ENCODE measurements around the gene GIPC2. TPM values are rescaled to one million over a fixed set of nuclear protein-coding genes. Genes with fewer than 3 reads are reported as not detected.
A peak's percentile ranks its signal among the peaks of the same experiment; 100 is the strongest.
"Not testable (repeated sequence)": the region's sequence is repeated elsewhere in the genome, so short reads cannot be mapped to it uniquely, and the experiment has no call there.

Gene GIPC2
- total RNA-seq, 1 experiment from 2014 or later = not detected

GRCh38 chr1:78113156-78113916 is 67.6 kb downstream of the GIPC2 start:
- in situ Hi-C loops (cut with HindIII; ENCODE audit: low pct_unique_long_range_greater_than_20kb, low sequenced_read_pairs) = no loop called here
- no peak for DNase-seq (ENCODE audit: low read depth)

GRCh38 chr1:78114034-78114956 is 68.5 kb downstream of the GIPC2 start:
- in situ Hi-C loops (cut with HindIII; ENCODE audit: low pct_unique_long_range_greater_than_20kb, low sequenced_read_pairs) = no loop called here
- DNase-seq (ENCODE audit: low read depth) = peak; percentile 58

GRCh38 chr1:78120485-78120884 is 74.7 kb downstream of the GIPC2 start:
- in situ Hi-C loops (cut with HindIII; ENCODE audit: low pct_unique_long_range_greater_than_20kb, low sequenced_read_pairs); DNase-seq (ENCODE audit: low read depth): not testable (repeated sequence)

DNA sequence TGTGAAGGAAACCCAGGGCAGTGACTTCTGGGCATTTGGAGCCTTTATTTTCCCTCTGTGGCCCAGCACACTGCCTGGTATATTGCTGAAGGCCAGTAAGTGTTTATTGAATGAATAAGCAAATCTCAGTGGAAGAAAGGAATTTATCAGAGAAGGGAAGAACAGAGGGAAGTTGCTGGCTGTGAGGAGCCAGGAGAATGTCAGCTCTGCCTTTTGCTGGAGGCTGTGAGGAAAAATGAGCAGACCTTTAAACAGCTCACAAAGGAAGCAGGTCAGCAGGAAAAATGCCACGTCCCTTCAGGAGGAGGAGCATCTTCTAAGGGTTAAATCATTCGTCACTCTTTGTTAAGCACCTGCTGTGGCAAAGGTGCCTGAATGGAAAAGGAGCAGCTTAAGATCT is 75.9 kb downstream of the GIPC2 start:
- no peak for DNase-seq (ENCODE audit: low read depth)
- in situ Hi-C loops (cut with HindIII; ENCODE audit: low pct_unique_long_range_greater_than_20kb, low sequenced_read_pairs) = no loop called here

DNA sequence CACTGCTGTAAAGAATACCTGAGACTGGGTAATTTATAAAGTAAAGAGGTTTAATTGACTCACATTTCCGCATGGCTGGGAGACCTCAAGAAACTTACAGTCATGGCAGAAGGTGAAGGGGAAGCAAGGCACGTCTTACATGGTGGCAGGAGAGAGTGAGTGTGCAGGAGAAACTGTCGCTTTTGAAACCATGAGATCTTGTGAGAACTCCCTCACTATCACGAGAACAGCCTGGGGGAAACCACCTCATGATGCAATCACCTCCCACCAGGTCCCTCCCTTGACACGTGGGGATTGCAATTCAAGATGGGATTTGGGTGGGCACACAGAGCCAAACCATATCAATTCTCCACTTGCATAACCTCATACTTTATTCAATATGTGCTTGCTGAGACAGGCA is 76.6 kb downstream of the GIPC2 start:
- in situ Hi-C loops (cut with HindIII; ENCODE audit: low pct_unique_long_range_greater_than_20kb, low sequenced_read_pairs) = no loop called here
- DNase-seq (ENCODE audit: low read depth) = no peak

GRCh38 chr1:78126506-78126905 is 80.7 kb downstream of the GIPC2 start:
- in situ Hi-C loops (cut with HindIII; ENCODE audit: low pct_unique_long_range_greater_than_20kb, low sequenced_read_pairs) = no loop called here
- no peak for DNase-seq (ENCODE audit: low read depth)

DNA sequence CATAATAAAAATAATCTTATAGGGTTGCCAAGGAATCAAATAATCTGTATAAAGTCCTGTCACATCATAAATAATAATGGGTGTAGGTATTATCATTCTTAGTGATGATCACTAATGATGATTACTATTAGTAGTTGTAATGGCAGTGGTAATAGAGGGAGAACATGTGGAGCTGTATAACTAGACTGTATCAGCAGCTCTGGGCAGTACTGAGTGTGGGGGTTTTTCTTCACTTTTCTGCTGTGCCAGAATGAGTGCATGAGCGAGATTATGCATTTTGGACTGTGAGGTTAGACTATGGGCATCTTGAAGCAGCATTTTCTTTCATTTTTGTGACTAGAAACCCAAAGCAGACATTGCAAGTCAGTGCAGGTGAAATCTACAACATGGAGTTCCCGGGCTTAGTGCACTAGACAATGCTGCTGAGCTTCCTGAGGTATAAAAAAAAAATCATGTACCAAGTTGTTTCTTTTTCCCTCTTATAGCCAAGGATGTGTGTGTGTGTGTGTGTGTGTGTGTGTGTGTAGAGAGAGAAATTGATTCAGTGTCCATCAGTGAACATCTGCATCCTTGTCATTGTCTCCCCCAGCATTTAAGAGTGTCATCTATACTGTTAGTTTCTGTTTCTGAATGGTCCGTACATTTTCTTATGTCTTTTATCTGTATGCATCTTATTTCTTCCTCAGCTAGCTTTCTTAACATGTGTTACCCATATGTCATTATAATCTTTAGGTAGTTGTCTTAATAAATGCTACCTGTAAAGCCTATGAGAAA is 86.6 kb downstream of the GIPC2 start:
- in situ Hi-C loops (cut with HindIII; ENCODE audit: low pct_unique_long_range_greater_than_20kb, low sequenced_read_pairs) = no loop called here
- DNase-seq (ENCODE audit: low read depth) = no peak

DNA sequence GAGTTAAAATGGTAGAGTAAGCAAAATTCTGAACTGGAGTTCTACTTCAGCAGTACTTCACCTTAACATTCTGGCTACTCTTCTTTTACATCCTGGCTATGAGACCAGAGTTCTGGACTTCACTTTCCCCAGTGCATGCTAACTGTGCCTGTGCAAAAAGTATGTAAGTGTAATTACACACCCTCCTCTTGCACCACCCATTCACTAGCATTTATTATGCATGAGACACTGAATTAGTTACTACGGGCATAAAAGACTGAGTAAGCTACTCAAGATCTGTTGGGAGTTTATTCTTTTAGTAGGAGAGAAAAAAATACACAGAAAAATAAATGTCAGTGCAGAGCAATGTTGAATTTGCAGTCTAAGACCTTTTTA is 87.2 kb downstream of the GIPC2 start:
- in situ Hi-C loops (cut with HindIII; ENCODE audit: low pct_unique_long_range_greater_than_20kb, low sequenced_read_pairs) = no loop called here
- no peak for DNase-seq (ENCODE audit: low read depth)

DNA sequence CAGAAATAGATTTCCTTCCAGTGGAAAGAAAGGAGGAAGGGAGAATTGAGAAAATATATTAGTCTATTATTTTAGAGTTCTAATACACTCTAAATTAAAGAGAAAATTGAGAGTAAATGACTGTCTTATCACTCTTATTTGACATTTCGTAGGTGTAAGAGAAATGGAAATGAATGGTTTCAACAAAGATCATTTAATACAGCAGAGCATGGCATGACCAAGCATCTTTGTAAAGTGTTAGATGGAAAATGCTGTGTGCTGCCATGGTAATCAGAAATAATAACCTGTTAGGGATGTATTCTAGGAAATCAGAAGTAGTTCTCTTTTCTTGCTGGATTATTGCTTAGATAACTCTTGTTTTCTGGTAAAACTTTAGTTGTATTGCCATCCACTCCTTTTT is 90.9 kb downstream of the GIPC2 start:
- no peak for DNase-seq (ENCODE audit: low read depth)
- in situ Hi-C loops (cut with HindIII; ENCODE audit: low pct_unique_long_range_greater_than_20kb, low sequenced_read_pairs) = no loop called here

- in situ Hi-C loops (cut with HindIII; ENCODE audit: low pct_unique_long_range_greater_than_20kb, low sequenced_read_pairs) = no loop called here
- no peak for DNase-seq (ENCODE audit: low read depth)
Measured at GRCh38 chr1:78141531-78142231, 95.9 kb downstream of the GIPC2 start.

DNA sequence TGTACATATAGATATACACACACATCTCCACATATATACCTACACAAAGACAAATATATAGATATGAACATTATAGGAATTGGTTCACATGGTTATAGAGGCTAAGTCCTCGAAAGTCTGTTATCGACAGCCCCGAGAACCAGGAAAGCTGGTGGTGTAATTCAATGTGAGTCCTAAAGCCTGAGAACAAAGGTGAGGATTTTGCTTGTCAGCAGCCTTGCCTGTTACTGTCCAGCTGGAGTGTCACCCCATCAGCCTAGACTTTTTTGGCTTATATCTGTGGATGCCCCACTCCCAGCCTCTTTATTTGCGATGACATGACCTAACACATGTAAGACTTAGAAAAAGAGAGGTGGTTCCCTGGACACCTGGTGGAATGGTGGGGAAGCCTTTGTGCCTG is 97.0 kb downstream of the GIPC2 start:
- no peak for DNase-seq (ENCODE audit: low read depth)
- in situ Hi-C loops (cut with HindIII; ENCODE audit: low pct_unique_long_range_greater_than_20kb, low sequenced_read_pairs) = no loop called here

- in situ Hi-C loops (cut with HindIII; ENCODE audit: low pct_unique_long_range_greater_than_20kb, low sequenced_read_pairs) = no loop called here
- DNase-seq (ENCODE audit: low read depth) = no peak
Measured at GRCh38 chr1:78143152-78143551, 97.4 kb downstream of the GIPC2 start.

- no peak for DNase-seq (ENCODE audit: low read depth)
- in situ Hi-C loops (cut with HindIII; ENCODE audit: low pct_unique_long_range_greater_than_20kb, low sequenced_read_pairs) = no loop called here
Measured at GRCh38 chr1:78143673-78144072, 97.9 kb downstream of the GIPC2 start.

DNA sequence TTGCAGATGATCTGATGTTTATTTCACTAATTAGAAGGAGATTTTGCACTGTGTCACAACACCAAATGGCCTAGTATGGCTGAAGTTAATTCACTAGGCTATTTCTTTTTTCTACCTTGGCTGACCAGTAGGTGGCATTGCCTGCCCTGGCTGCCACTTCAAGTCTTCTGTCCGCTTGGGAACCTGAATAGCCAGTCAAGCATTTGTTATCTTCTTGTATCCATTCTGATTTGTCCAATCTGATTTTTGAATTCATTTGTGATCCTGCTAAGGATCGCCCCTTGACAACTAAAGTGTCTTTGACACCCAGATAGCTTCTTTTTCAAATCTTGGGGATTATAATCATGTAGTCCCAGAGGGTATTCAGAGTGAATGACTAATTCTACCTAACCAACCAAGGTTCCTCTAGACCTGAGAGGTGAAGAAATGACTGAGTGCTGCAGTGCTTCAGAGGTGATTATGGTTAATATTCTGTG is 99.4 kb downstream of the GIPC2 start:
- in situ Hi-C loops (cut with HindIII; ENCODE audit: low pct_unique_long_range_greater_than_20kb, low sequenced_read_pairs) = no loop called here
- DNase-seq (ENCODE audit: low read depth) = peak; percentile 21

GRCh38 chr1:78146205-78146771 is 100.5 kb downstream of the GIPC2 start:
- DNase-seq (ENCODE audit: low read depth) = no peak
- in situ Hi-C loops (cut with HindIII; ENCODE audit: low pct_unique_long_range_greater_than_20kb, low sequenced_read_pairs) = no loop called here

DNA sequence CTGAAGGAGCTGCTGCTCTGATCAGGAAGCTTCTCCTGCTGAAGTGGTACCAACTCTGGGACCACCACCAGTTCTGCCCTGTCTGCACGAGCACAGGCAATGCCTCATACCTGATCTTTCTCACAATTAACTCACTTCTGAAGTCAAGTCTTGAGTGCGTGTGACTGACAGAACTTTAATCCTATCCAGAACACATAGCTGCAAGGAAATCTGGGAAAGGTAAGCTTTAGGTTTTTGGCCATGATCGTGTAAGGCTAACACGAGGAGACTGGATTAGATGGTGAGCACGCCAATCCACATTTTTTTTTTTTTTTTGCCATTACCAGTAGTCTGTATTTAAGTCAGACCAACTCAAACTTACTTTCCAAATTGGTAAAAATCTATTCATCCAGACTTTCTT is 101.3 kb downstream of the GIPC2 start:
- DNase-seq (ENCODE audit: low read depth) = no peak
- in situ Hi-C loops (cut with HindIII; ENCODE audit: low pct_unique_long_range_greater_than_20kb, low sequenced_read_pairs) = no loop called here

DNA sequence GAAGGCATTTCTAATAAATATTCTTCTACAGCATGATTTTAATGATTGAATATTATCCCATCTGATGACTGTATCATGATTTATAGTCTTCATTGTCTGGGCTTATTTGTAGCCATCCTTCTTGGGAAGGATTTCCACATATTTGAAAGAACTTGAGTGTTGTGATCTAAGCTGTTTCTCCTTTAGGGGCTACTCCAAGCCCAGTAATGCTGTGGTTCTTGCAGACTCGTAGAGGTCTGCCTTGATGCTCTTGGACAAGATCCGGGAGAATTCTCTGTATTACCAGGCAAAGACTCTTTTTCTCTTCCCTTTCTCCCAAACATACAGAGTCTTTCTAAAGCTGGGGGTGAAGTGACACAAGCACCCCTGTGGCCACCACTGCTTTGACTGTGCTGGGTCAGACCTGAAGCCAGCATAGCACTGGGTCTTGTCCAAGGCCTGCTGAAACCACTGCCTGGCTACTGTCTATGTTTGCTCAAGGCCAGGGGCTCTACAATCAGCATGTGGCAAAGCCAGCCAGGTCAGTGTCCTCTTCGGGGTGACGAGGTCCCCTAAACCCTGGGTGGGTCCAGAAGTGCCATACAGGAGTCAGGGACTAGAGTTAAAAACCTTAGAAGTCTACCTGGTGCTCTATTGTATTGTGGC is 107.4 kb downstream of the GIPC2 start:
- no peak for DNase-seq (ENCODE audit: low read depth)
- in situ Hi-C loops (cut with HindIII; ENCODE audit: low pct_unique_long_range_greater_than_20kb, low sequenced_read_pairs) = no loop called here

Data from Caki2 (cell line).